MM.1S (cell line): Measurements from ENCODE around the gene SLC35F3.

ENCODE experiments used
- CTCF ChIP-seq: fragments of 300-600 bp; sonication (generic); IDR thresholded peaks from 2 replicates; pipeline ENCODE4 v1.5.1; 2016; ENCODE audit warnings: antibody characterized with exemption, low read length, mixed read lengths
- EZH2 ChIP-seq: fragments of 300-600 bp; sonication (generic); optimal IDR thresholded peaks from 2 replicates; pipeline ENCODE3; 2017; ENCODE audit warnings: low read depth, mild to moderate bottlenecking, antibody characterized with exemption, low read length, mixed read lengths
- EZH2phosphoT487 ChIP-seq: fragments of 300-600 bp; sonication (generic); IDR thresholded peaks from 2 replicates; pipeline ENCODE4 v1.6.1; 2018; ENCODE audit warnings: antibody characterized with exemption, low read length

DNA sequence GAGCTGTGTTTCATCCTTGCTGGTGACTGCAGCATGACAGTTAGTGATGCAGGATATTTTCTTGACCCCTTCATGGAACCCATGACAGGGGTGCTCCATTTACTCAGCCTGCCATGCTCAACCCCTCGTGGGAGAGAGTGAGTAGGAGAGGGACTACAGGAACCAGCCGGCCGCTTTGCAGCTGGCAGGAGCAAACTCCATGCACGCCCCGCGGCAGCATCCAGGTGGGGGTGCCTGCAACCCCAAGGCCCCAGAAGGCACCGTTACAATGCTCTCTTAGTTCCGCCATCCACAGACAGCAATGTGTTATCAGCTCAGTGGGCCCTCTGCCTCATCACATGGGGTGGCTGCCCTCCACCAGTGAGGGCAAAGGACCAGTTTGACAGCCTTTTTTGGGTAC lies 135.1 kb downstream of the SLC35F3 start:
- TF ChIP-seq EZH2: no peak
- TF ChIP-seq CTCF: no peak
- no peak for TF ChIP-seq EZH2phosphoT487
